A673 (cell line): Measurements from ENCODE around the gene LIMA1. TPM values are rescaled to one million over a fixed set of nuclear protein-coding genes. Genes with fewer than 3 reads are reported as not detected.
A peak's percentile ranks its signal among the peaks of the same experiment; 100 is the strongest.

ENCODE experiments used
- BruUV-seq: library from RNA; stranded (reverse); fragments of 400-500 nt; replicated peaks from 2 replicates; lab custom pipeline; 2021; lab: Mats Ljungman, UMichigan
- CTCF ChIA-PET: fragments of 300-600 bp; sonication (Branson Sonifier 250); formaldehyde crosslinking; loops from one replicate; lab custom pipeline; 2022; ENCODE audit warnings: antibody characterized with exemption; lab: Charles Lee
- POLR2A ChIA-PET: fragments of 300-600 bp; sonication (Branson Sonifier 250); formaldehyde crosslinking; loops from one replicate; lab custom pipeline; 2022; ENCODE audit warnings: antibody characterized with exemption; ENCODE audit not compliant: low non-redundant PET; lab: Charles Lee
- DNase-seq: peaks from one replicate; pipeline ENCODE4 v3.0.0-alpha.2; 2015; ENCODE audit warnings: low spot score
- H3K27ac ChIP-seq: fragments of 200-600 bp; sonication (generic); 2 replicates; pipeline ENCODE4 v1.5.1; 2016; ENCODE audit warnings: mixed run types, low read depth, mild to moderate bottlenecking, mixed read lengths, antibody characterized with exemption, low read length; ENCODE audit not compliant: poor library complexity, severe bottlenecking
- H3K27me3 ChIP-seq: fragments of 200-600 bp; sonication (generic); replicated peaks from 2 replicates; pipeline ENCODE4 v1.6.1; 2017; ENCODE audit warnings: mixed run types, low read depth, mild to moderate bottlenecking, mixed read lengths, antibody characterized with exemption, low read length; ENCODE audit not compliant: insufficient read depth, poor library complexity
- H3K36me3 ChIP-seq: fragments of 200-600 bp; sonication (generic); 2 replicates; pipeline ENCODE4 v1.6.1; 2016; ENCODE audit warnings: mixed run types, mild to moderate bottlenecking, mixed read lengths, antibody characterized with exemption, low read length; ENCODE audit not compliant: insufficient read depth, poor library complexity, severe bottlenecking
- H3K4me1 ChIP-seq: fragments of 200-600 bp; sonication (generic); 2 replicates; pipeline ENCODE4 v1.6.1; 2017; ENCODE audit warnings: mixed run types, mild to moderate bottlenecking, mixed read lengths, antibody characterized with exemption, low read length; ENCODE audit not compliant: insufficient read depth, poor library complexity, severe bottlenecking
- H3K4me3 ChIP-seq: fragments of 200-600 bp; sonication (generic); 2 replicates; pipeline ENCODE4 v1.5.1; 2016; ENCODE audit warnings: low read depth, mixed run types, mild to moderate bottlenecking, mixed read lengths, low read length; ENCODE audit not compliant: poor library complexity, severe bottlenecking
- H3K9me3 ChIP-seq: fragments of 200-600 bp; sonication (generic); 2 replicates; pipeline ENCODE4 v1.6.1; 2016; ENCODE audit warnings: mixed run types, low read depth, mild to moderate bottlenecking, mixed read lengths, antibody characterized with exemption, low read length; ENCODE audit not compliant: poor library complexity, severe bottlenecking
- CTCF ChIP-seq: fragments of 300-800, 200-600 bp; sonication (generic); conservative IDR thresholded peaks from 2 replicates; pipeline ENCODE4 v1.5.1; 2017; ENCODE audit warnings: low read depth, mild to moderate bottlenecking, antibody characterized with exemption, low read length, moderate library complexity, mixed read lengths
- EZH2 ChIP-seq: fragments of 200-600 bp; sonication (generic); IDR thresholded peaks from 2 replicates; pipeline ENCODE4 v1.6.1; 2017; ENCODE audit warnings: borderline replicate concordance, low read depth, mild to moderate bottlenecking, mixed read lengths, antibody characterized with exemption, low read length; ENCODE audit not compliant: poor library complexity, severe bottlenecking
- intact Hi-C: fragments of 100-400 bp; cut with micrococcal nuclease; formaldehyde crosslinking; loops from one replicate; pipeline ENCODE4 v1.10.0; 2022; ENCODE audit not compliant: unreplicated experiment
- total RNA-seq: library from RNA; stranded (reverse); gene quantifications from 2 replicates; pipeline ENCODE4 v1.2.3, GENCODE V29; 2021

Gene LIMA1
- total RNA-seq, 1 experiment from 2014 or later = 77.6 TPM

DNA sequence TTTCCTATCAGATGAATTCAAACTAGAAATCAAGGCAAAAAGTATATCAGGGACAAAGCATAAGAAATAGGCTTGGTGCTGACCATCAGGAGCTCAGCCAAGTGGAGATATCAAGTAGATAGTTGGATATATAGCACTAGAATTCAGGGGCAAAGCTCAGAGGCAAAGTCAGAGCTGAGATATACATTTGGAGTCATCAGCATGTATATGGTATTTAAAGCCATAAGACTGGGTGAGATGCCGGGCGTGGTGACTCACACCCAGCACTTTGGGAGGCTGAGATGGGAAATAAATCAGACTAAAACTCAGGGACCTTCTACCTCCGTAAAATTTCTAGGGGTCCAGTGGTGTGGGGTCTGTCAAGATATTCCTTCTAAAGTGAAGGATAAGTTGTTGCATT is 38.9 kb upstream of the LIMA1 start:
- no peak for TF ChIP-seq CTCF
- no peak for TF ChIP-seq EZH2
- no peak overlapping the region for H3K4me3 ChIP-seq
- ChIA-PET CTCF (no interaction called here), POLR2A (no interaction called here)
- BruUV-seq = no TSS peak
- H3K9me3 ChIP-seq = no peaks in the 10 kb centered on the region
- H3K4me1 ChIP-seq = no peaks in the 10 kb centered on the region
- no peaks in the 10 kb centered on the region for H3K36me3 ChIP-seq
- intact Hi-C loops = no loop called here
- H3K27me3 ChIP-seq = no peaks in the 10 kb centered on the region
- H3K27ac ChIP-seq = no peak overlapping the region
- no peak for DNase-seq

GRCh38 chr12:50317203-50317602 is 33.9 kb upstream of the LIMA1 start:
- no peaks in the 10 kb centered on the region for H3K27me3 ChIP-seq
- no peaks in the 10 kb centered on the region for H3K36me3 ChIP-seq
- DNase-seq = no peak
- H3K27ac ChIP-seq = no peak overlapping the region
- no peaks in the 10 kb centered on the region for H3K9me3 ChIP-seq
- no TSS peak for BruUV-seq
- intact Hi-C loops = loop anchor here (10.0 kb wide), 1 partner anchor 132 kb away; no protein-coding TSS in a partner anchor
- ChIA-PET POLR2A (no interaction called here), CTCF (no interaction called here)
- no peaks in the 10 kb centered on the region for H3K4me1 ChIP-seq
- no peak overlapping the region for H3K4me3 ChIP-seq
- peak; percentile 30; the same call in 1 of the 2 replicates for TF ChIP-seq CTCF
- no peak for TF ChIP-seq EZH2

GRCh38 chr12:50315803-50316202 is 32.5 kb upstream of the LIMA1 start:
- DNase-seq = no peak
- no TSS peak for BruUV-seq
- no peak overlapping the region for H3K27ac ChIP-seq
- POLR2A ChIA-PET = no interaction called here
- no peaks in the 10 kb centered on the region for H3K27me3 ChIP-seq
- CTCF ChIA-PET = interaction anchor here (0.7 kb wide), 1 partner anchor 181 kb away, joined by 17 read pairs; no protein-coding TSS in a partner anchor
- no peaks in the 10 kb centered on the region for H3K9me3 ChIP-seq
- no peak for TF ChIP-seq CTCF
- no peak for TF ChIP-seq EZH2
- intact Hi-C loops = loop anchor here (10.0 kb wide), 1 partner anchor 131 kb away; no protein-coding TSS in a partner anchor
- H3K36me3 ChIP-seq = no peaks in the 10 kb centered on the region
- no peaks in the 10 kb centered on the region for H3K4me1 ChIP-seq
- no peak overlapping the region for H3K4me3 ChIP-seq
